Activated CD8-positive, alpha-beta T cell treated with anti-CD3 and anti-CD28 coated beads for 36 hours (primary cell): ENCODE data around the gene C1orf21. TPM values are rescaled to one million over a fixed set of nuclear protein-coding genes. Genes with fewer than 3 reads are reported as not detected.

Experiments used
- ATAC-seq: fragments of 200-7000 bp; cut with Tn5 transposase; one replicate; pipeline ENCODE4 v1.10.0; 2021; ENCODE audit warnings: mild to moderate bottlenecking, moderate library complexity
- CTCF ChIA-PET: fragments of 350-600 bp; sonication (Branson Sonifier 250); formaldehyde crosslinking; loops from one replicate; lab custom pipeline; 2021; ENCODE audit warnings: antibody characterized with exemption; lab: Charles Lee
- POLR2A ChIA-PET: fragments of 350-600 bp; sonication (Branson Sonifier 250); formaldehyde crosslinking; loops from one replicate; lab custom pipeline; 2021; ENCODE audit warnings: antibody characterized with exemption; lab: Charles Lee
- DNase-seq: peaks from one replicate; pipeline ENCODE4 v3.0.0-alpha.2; 2020
- H3K27ac Mint-ChIP-seq: one replicate; pipeline ENCODE4 v1.8.0; 2021; ENCODE audit warnings: mild to moderate bottlenecking, mixed read lengths
- H3K27me3 Mint-ChIP-seq: one replicate; pipeline ENCODE4 v1.8.0; 2021; ENCODE audit warnings: mixed read lengths
- H3K36me3 Mint-ChIP-seq: one replicate; pipeline ENCODE4 v1.8.0; 2021; ENCODE audit warnings: low read depth, mixed read lengths
- H3K4me1 Mint-ChIP-seq: one replicate; pipeline ENCODE4 v1.8.0; 2021; ENCODE audit warnings: low read depth, mixed read lengths
- H3K4me3 Mint-ChIP-seq: one replicate; pipeline ENCODE4 v1.8.0; 2021; ENCODE audit warnings: mild to moderate bottlenecking, moderate library complexity, mixed read lengths
- H3K9me3 Mint-ChIP-seq: one replicate; pipeline ENCODE4 v1.8.0; 2021; ENCODE audit warnings: mixed read lengths
- intact Hi-C: fragments of 100-400 bp; cut with micrococcal nuclease; formaldehyde crosslinking; loops from one replicate; pipeline ENCODE4 v1.10.0; 2022
- total RNA-seq, 2 experiments: library from RNA; stranded (reverse); gene quantifications; one replicate each; pipeline ENCODE4 v1.2.3, GENCODE V29; 2021
- TF ChIP-seq, protein P1 (sequence below): fragments of 200-600 bp; IDR thresholded peaks from one replicate; pipeline ENCODE4 v1.8.0; 2022; ENCODE audit warnings: antibody characterized with exemption, mild to moderate bottlenecking

The C1orf21 gene
- total RNA-seq, 2 experiments from 2014 or later: 3.8 to 4.6 TPM

DNA sequence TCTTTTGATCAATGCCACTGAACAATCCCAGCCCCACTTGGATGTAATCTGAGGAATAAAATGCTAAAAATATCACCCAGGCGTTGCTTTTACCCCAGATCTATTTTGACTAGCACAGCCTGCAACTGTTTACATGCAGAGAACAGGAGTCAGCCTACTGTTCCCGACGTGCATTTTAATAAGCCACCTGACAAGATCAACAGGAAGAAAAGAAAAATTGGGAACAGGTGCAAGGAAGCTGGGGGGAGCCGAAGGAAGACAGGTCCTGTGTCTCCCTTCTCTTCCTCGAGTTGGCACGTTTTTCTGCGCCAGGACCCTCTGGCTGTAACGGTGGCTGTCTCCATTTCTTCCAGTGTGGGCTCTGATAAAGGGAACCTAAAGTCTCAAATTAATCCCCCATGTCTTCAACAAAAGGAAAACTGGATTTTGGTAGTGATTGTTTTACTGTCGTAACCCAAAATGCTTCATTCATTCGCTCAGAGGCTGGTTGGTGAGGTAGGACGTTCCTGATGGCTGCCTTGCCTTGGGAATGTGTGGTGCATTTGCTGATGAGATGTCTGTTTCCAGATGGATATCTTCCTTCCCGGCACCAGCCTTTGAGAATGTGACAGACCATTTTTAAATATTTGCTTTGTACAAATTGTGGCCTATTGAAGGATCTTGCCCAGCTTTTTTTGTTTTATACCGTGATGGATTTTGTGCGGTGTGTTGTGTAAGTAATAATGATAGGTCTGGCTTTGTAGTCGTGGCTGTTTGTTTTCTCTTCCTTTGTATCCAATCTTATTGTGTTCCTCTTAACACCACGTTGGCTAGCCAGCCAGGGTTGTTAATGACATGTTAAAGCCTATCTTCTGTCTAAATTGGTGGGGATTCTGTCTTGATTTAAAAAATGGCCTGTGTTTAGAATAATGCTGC lies 117.5 kb downstream of the C1orf21 start:
- H3K4me1 Mint-ChIP-seq: no peaks in the 10 kb centered on the region
- no peak for ATAC-seq
- TF ChIP-seq, protein P1, sequence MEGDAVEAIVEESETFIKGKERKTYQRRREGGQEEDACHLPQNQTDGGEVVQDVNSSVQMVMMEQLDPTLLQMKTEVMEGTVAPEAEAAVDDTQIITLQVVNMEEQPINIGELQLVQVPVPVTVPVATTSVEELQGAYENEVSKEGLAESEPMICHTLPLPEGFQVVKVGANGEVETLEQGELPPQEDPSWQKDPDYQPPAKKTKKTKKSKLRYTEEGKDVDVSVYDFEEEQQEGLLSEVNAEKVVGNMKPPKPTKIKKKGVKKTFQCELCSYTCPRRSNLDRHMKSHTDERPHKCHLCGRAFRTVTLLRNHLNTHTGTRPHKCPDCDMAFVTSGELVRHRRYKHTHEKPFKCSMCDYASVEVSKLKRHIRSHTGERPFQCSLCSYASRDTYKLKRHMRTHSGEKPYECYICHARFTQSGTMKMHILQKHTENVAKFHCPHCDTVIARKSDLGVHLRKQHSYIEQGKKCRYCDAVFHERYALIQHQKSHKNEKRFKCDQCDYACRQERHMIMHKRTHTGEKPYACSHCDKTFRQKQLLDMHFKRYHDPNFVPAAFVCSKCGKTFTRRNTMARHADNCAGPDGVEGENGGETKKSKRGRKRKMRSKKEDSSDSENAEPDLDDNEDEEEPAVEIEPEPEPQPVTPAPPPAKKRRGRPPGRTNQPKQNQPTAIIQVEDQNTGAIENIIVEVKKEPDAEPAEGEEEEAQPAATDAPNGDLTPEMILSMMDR: no peak
- no peak overlapping the region for H3K27ac Mint-ChIP-seq
- H3K27me3 Mint-ChIP-seq: peaks cover 2% of the 10 kb centered on the region
- DNase-seq: no peak
- no peaks in the 10 kb centered on the region for H3K36me3 Mint-ChIP-seq
- intact Hi-C loops: no loop called here
- POLR2A ChIA-PET: no interaction called here
- H3K9me3 Mint-ChIP-seq: no peaks in the 10 kb centered on the region
- CTCF ChIA-PET: interaction anchor here (1.0 kb wide), 1 partner anchor 11 kb away, joined by 3 read pairs; no protein-coding TSS in a partner anchor
- no peak overlapping the region for H3K4me3 Mint-ChIP-seq

DNA sequence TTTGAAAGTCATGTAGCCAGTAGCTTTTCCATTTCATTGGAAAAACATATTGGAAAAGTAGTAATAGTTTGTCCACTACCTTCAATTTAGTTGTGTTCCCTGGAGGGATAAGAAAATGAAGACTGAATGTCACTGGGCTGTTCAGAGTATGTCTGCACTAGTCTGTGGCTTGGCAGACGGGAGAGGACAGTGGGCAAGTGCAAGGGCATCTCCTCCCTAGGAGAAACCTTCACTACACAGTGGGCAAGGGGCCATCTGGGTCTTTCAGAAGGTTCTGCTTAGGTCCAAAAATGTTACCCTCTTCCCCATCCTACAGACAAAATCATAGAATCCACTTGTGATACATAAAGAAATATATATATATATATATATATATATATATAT lies 118.1 kb downstream of the C1orf21 start:
- TF ChIP-seq, protein P1: no peak
- POLR2A ChIA-PET: no interaction called here
- no peak overlapping the region for H3K27ac Mint-ChIP-seq
- H3K9me3 Mint-ChIP-seq: no peaks in the 10 kb centered on the region
- H3K36me3 Mint-ChIP-seq: no peaks in the 10 kb centered on the region
- no peak overlapping the region for H3K4me3 Mint-ChIP-seq
- peaks cover 2% of the 10 kb centered on the region for H3K27me3 Mint-ChIP-seq
- DNase-seq (no peak), ATAC-seq (no peak)
- H3K4me1 Mint-ChIP-seq: no peaks in the 10 kb centered on the region
- intact Hi-C loops: no loop called here
- CTCF ChIA-PET: interaction anchor here (1.0 kb wide), 1 partner anchor 11 kb away, joined by 3 read pairs; no protein-coding TSS in a partner anchor

DNA sequence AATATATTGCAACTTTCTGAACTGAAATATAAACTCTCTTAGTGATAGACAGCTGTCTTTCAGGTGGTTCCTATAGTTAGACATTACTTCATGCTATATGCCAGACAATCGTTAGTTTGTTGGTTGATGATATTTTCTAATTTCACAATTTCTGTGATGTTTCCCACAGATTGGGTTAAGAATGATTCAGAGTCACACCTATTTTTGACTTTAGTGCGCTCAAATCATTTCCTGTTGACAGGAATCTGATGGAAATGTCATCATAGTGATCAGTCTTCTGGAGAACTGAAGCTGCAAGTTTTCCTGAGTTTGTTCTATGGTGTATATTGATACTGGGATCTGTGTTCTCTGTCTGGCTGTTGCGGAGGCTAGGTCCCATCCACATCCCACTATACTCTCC lies 119.7 kb downstream of the C1orf21 start:
- ATAC-seq: no peak
- H3K9me3 Mint-ChIP-seq: no peaks in the 10 kb centered on the region
- H3K27ac Mint-ChIP-seq: no peak overlapping the region
- TF ChIP-seq, protein P1: no peak
- CTCF ChIA-PET: no interaction called here
- POLR2A ChIA-PET: no interaction called here
- no peak for DNase-seq
- intact Hi-C loops: no loop called here
- H3K4me3 Mint-ChIP-seq: no peak overlapping the region
- peaks cover 2% of the 10 kb centered on the region for H3K27me3 Mint-ChIP-seq
- H3K4me1 Mint-ChIP-seq: no peaks in the 10 kb centered on the region
- H3K36me3 Mint-ChIP-seq: no peaks in the 10 kb centered on the region

DNA sequence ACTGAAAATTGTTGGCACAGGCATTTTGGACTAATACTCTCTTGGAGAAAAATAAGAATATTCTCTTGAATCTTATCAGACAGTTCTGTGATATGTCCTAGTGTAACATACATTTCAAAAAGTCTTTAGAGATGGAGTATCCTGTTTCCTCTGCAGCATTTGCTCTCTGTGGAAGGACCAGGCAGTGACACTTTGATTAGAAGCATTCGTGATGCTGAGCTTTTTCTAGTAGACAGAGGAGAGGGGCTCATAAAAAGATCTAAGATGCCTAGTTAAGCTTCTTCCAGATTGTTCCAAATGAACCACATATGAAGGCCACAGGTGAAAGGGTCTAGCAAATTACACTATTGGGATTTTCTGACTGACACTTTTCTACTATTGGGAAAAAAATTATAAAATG lies 120.3 kb downstream of the C1orf21 start:
- no peak for ATAC-seq
- Mint-ChIP-seq H3K9me3 (no peaks in the 10 kb centered on the region), H3K4me3 (no peak overlapping the region), H3K27me3 (peaks cover 2% of the 10 kb centered on the region), H3K36me3 (no peaks in the 10 kb centered on the region), H3K27ac (no peak overlapping the region), H3K4me1 (no peaks in the 10 kb centered on the region)
- DNase-seq: no peak
- intact Hi-C loops: no loop called here
- ChIA-PET POLR2A (no interaction called here), CTCF (no interaction called here)
- TF ChIP-seq, protein P1: no peak

DNA sequence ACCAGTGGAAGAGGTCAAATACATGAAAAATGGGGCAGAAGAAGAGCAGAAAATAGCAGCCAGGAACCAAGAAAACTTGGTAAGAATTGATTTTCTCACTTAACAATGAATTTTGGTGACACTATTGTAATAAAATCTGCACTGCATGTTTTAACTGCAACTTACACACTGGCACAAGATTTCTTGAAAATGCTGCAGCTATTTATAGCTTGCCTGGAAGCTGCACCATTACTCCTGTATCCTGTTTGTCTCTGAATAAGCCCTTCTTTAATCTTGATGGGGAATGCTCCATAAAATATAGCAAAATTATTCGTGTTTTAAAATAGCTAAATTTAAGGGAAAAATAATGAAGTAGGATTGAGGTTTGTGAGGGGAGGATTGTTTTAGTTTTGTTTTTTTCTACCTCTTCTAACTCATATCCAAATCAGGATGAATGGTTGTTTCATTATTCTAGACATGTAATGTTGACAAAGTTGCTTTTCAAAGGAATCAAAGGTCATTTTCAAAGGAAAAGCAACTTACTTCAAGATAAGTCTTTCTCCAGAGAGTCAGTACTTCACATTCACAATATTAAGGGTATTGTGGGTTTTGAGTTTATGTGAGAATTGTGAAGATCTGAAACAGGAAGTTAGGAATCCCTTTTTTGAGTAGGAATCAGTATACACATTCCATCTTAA lies 120.9 kb downstream of the C1orf21 start:
- no peak for ATAC-seq
- ChIA-PET CTCF (no interaction called here), POLR2A (no interaction called here)
- no peaks in the 10 kb centered on the region for H3K4me1 Mint-ChIP-seq
- intact Hi-C loops: no loop called here
- H3K27ac Mint-ChIP-seq: no peak overlapping the region
- H3K9me3 Mint-ChIP-seq: no peaks in the 10 kb centered on the region
- H3K4me3 Mint-ChIP-seq: no peak overlapping the region
- TF ChIP-seq, protein P1: no peak
- H3K27me3 Mint-ChIP-seq: peaks cover 2% of the 10 kb centered on the region
- no peaks in the 10 kb centered on the region for H3K36me3 Mint-ChIP-seq
- no peak for DNase-seq
